PC-3 (cell line): ENCODE measurements around the gene ADAMTS9. TPM values are rescaled to one million over a fixed set of nuclear protein-coding genes. Genes with fewer than 3 reads are reported as not detected.

Experiments used
- ATAC-seq: fragments of 200-7000 bp; cut with Tn5 transposase; 2 replicates; pipeline ENCODE4 v1.9.1; 2020; ENCODE audit warnings: mild to moderate bottlenecking, moderate library complexity
- BruUV-seq: library from RNA; stranded (reverse); fragments of 400-500 nt; replicated peaks from 2 replicates; lab custom pipeline; 2021; lab: Mats Ljungman, UMichigan
- CTCF ChIA-PET: fragments of 300-600 bp; sonication (Branson Sonifier 250); formaldehyde crosslinking; loops from one replicate; lab custom pipeline; 2022; ENCODE audit warnings: antibody characterized with exemption; lab: Charles Lee
- POLR2A ChIA-PET: fragments of 300-600 bp; sonication (Branson Sonifier 250); formaldehyde crosslinking; loops from one replicate; lab custom pipeline; 2022; ENCODE audit warnings: antibody characterized with exemption; ENCODE audit not compliant: unreplicated experiment; lab: Charles Lee
- DNase-seq: peaks from one replicate; pipeline ENCODE4 v3.0.0-alpha.2; 2015
- H2AFZ ChIP-seq: fragments of 300-600 bp; sonication (generic); 2 replicates; pipeline ENCODE4 v1.6.0; 2016; ENCODE audit warnings: antibody characterized with exemption, low read length
- H3F3A ChIP-seq: fragments of 300-600 bp; sonication (generic); one replicate; pipeline ENCODE4 v1.6.0; 2017; ENCODE audit warnings: antibody characterized with exemption, low read length, control low read depth, mild to moderate bottlenecking; ENCODE audit not compliant: unreplicated experiment
- H3K27ac ChIP-seq: fragments of 300-600 bp; sonication (generic); 2 replicates; pipeline ENCODE4 v1.5.1; 2016; ENCODE audit warnings: mild to moderate bottlenecking, low read length
- H3K27me3 ChIP-seq: fragments of 300-600 bp; sonication (generic); 2 replicates; pipeline ENCODE4 v1.6.1; 2016; ENCODE audit warnings: low read length, mixed read lengths
- H3K36me3 ChIP-seq: fragments of 300-600 bp; sonication (generic); 2 replicates; pipeline ENCODE4 v1.6.1; 2016; ENCODE audit warnings: low read depth, mixed run types, low read length, mixed read lengths
- H3K4me1 ChIP-seq: fragments of 300-600 bp; sonication (generic); 2 replicates; pipeline ENCODE4 v1.5.1; 2016; ENCODE audit warnings: low read length; ENCODE audit not compliant: insufficient read depth
- H3K4me2 ChIP-seq: fragments of 300-600 bp; sonication (generic); 2 replicates; pipeline ENCODE4 v1.6.0; 2016; ENCODE audit warnings: low read length
- H3K4me3 ChIP-seq: fragments of 300-600 bp; sonication (generic); 2 replicates; pipeline ENCODE4 v1.5.1; 2016; ENCODE audit warnings: mild to moderate bottlenecking, low read length, mixed read lengths
- H3K79me2 ChIP-seq: fragments of 300-600 bp; sonication (generic); 2 replicates; pipeline ENCODE4 v1.6.1; 2017; ENCODE audit warnings: low read length, mixed read lengths
- H3K9ac ChIP-seq: fragments of 300-600 bp; sonication (generic); 2 replicates; pipeline ENCODE4 v1.6.0; 2016; ENCODE audit warnings: mild to moderate bottlenecking, low read length
- H3K9me2 ChIP-seq: fragments of 300-600 bp; sonication (generic); replicated peaks from 2 replicates; pipeline ENCODE4 v1.6.1; 2016; ENCODE audit warnings: mixed run types, low read length, mixed read lengths
- H3K9me3 ChIP-seq: fragments of 300-600 bp; sonication (generic); 2 replicates; pipeline ENCODE4 v1.6.1; 2016; ENCODE audit warnings: low read length, mixed read lengths
- H4K20me1 ChIP-seq: fragments of 300-600 bp; sonication (generic); 2 replicates; pipeline ENCODE4 v1.6.1; 2016; ENCODE audit warnings: low read length, mixed read lengths
- CTCF ChIP-seq: fragments of 300-600 bp; sonication (generic); conservative IDR thresholded peaks from 2 replicates; pipeline ENCODE4 v1.5.1; 2017; ENCODE audit warnings: antibody characterized with exemption, low read depth, mild to moderate bottlenecking, low read length
- EZH2 ChIP-seq: fragments of 300-600 bp; sonication (generic); IDR thresholded peaks from one replicate; pipeline ENCODE4 v1.6.1; 2017; ENCODE audit warnings: antibody characterized with exemption, mild to moderate bottlenecking, low read length; ENCODE audit not compliant: unreplicated experiment
- EZH2phosphoT487 ChIP-seq: fragments of 300-600 bp; sonication (generic); IDR thresholded peaks from 2 replicates; pipeline ENCODE4 v1.6.1; 2018; ENCODE audit warnings: mild to moderate bottlenecking, antibody characterized with exemption, low read length, borderline replicate concordance
- intact Hi-C: fragments of 100-400 bp; cut with micrococcal nuclease; formaldehyde crosslinking; loops from 2 replicates; pipeline ENCODE4 v1.9.0; 2023
- total RNA-seq: library from RNA; depleted of rRNA; stranded (reverse); fragments of >200 nt; gene quantifications from 2 replicates; pipeline ENCODE4 v1.2.3, GENCODE V29; 2014

Gene ADAMTS9
- total RNA-seq, 1 experiment from 2014 or later: 0.55 TPM

GRCh38 chr3:64730681-64731080 lies 42.9 kb upstream of the ADAMTS9 start:
- H3K9ac ChIP-seq: no peak overlapping the region
- DNase-seq (no peak), ATAC-seq (no peak)
- no peak for TF ChIP-seq CTCF
- no peak for TF ChIP-seq EZH2phosphoT487
- no peak for TF ChIP-seq EZH2
- no peak overlapping the region for H3K4me3 ChIP-seq
- H3K27me3 ChIP-seq: no peaks in the 10 kb centered on the region
- CTCF ChIA-PET: no interaction called here
- H3K4me1 ChIP-seq: no peaks in the 10 kb centered on the region
- no peaks in the 10 kb centered on the region for H4K20me1 ChIP-seq
- H3K9me2 ChIP-seq: no peaks in the 10 kb centered on the region
- no peak overlapping the region for H2AFZ ChIP-seq
- no peaks in the 10 kb centered on the region for H3K9me3 ChIP-seq
- intact Hi-C loops: no loop called here
- no peaks in the 10 kb centered on the region for H3K36me3 ChIP-seq
- no peaks in the 10 kb centered on the region for H3F3A ChIP-seq
- H3K79me2 ChIP-seq: no peaks in the 10 kb centered on the region
- no peak overlapping the region for H3K4me2 ChIP-seq
- no peak overlapping the region for H3K27ac ChIP-seq
- BruUV-seq: no TSS peak
- POLR2A ChIA-PET: no interaction called here

GRCh38 chr3:64728994-64729393 lies 41.2 kb upstream of the ADAMTS9 start:
- Histone ChIP-seq H3K36me3 (no peaks in the 10 kb centered on the region), H3K4me1 (no peaks in the 10 kb centered on the region), H3K4me3 (no peak overlapping the region), H3K4me2 (no peak overlapping the region), H2AFZ (no peak overlapping the region), H3F3A (no peaks in the 10 kb centered on the region), H3K27ac (no peak overlapping the region), H3K27me3 (no peaks in the 10 kb centered on the region), H3K9me3 (no peaks in the 10 kb centered on the region), H3K9me2 (no peaks in the 10 kb centered on the region), H3K79me2 (no peaks in the 10 kb centered on the region), H4K20me1 (no peaks in the 10 kb centered on the region), H3K9ac (no peak overlapping the region)
- no peak for ATAC-seq
- no peak for TF ChIP-seq EZH2phosphoT487
- no peak for DNase-seq
- intact Hi-C loops: no loop called here
- POLR2A ChIA-PET: no interaction called here
- CTCF ChIA-PET: no interaction called here
- no TSS peak for BruUV-seq

GRCh38 chr3:64728428-64728827 lies 40.6 kb upstream of the ADAMTS9 start:
- intact Hi-C loops: no loop called here

More at GRCh38 chr3:64728428-64728827, 40.6 kb upstream of the ADAMTS9 start:
- H3K9me3 ChIP-seq: no peaks in the 10 kb centered on the region
- H3K4me2 ChIP-seq: no peak overlapping the region
- ATAC-seq (no peak), DNase-seq (no peak)
- H3K27ac ChIP-seq: no peak overlapping the region
- H3K27me3 ChIP-seq: no peaks in the 10 kb centered on the region
- no peaks in the 10 kb centered on the region for H3K4me1 ChIP-seq
- H3K9ac ChIP-seq: no peak overlapping the region
- H3F3A ChIP-seq: no peaks in the 10 kb centered on the region
- no peak overlapping the region for H3K4me3 ChIP-seq
- no peaks in the 10 kb centered on the region for H3K9me2 ChIP-seq
- no TSS peak for BruUV-seq
- no peak for TF ChIP-seq EZH2phosphoT487
- ChIA-PET POLR2A (no interaction called here), CTCF (no interaction called here)
- no peak overlapping the region for H2AFZ ChIP-seq
- H4K20me1 ChIP-seq: no peaks in the 10 kb centered on the region
- no peaks in the 10 kb centered on the region for H3K79me2 ChIP-seq
- no peaks in the 10 kb centered on the region for H3K36me3 ChIP-seq
